D721Med (cell line): ENCODE data around the gene MYRIP.

Experiments
- DNase-seq: peaks from one replicate; pipeline ENCODE4 v3.0.0; 2011; ENCODE audit warnings: low spot score; ENCODE audit not compliant: insufficient read length
- FAIRE-seq: peaks from 2 replicates; lab custom pipeline; 2011; peaks lifted over from hg19 to GRCh38; lab: Jason Lieb, UNC
- CTCF ChIP-seq: IDR thresholded peaks from 2 replicates; pipeline ENCODE4 v1.5.1; 2012; ENCODE audit warnings: mild to moderate bottlenecking, control low read depth; ENCODE audit not compliant: insufficient read depth; ENCODE audit errors: missing control alignments

MYRIP gene

GRCh38 chr3:40169983-40170382 is 360.6 kb downstream of the MYRIP start:
- FAIRE-seq (no peak), DNase-seq (no peak)
- TF ChIP-seq CTCF = no peak

GRCh38 chr3:40170395-40170794 is 361.0 kb downstream of the MYRIP start:
- no peak for TF ChIP-seq CTCF
- FAIRE-seq (no peak), DNase-seq (no peak)

GRCh38 chr3:40172560-40172959 is 363.2 kb downstream of the MYRIP start:
- FAIRE-seq (no peak), DNase-seq (no peak)
- TF ChIP-seq CTCF = no peak

- DNase-seq = no peak
- TF ChIP-seq CTCF = no peak
- no peak for FAIRE-seq
These were observed 363.9 kb downstream of the MYRIP start for GRCh38 chr3:40173227-40173721.

- DNase-seq (no peak), FAIRE-seq (no peak)
- no peak for TF ChIP-seq CTCF
These were observed 368.7 kb downstream of the MYRIP start for GRCh38 chr3:40178012-40178594.

GRCh38 chr3:40179016-40179415 is 369.6 kb downstream of the MYRIP start:
- peak; percentile 56 for DNase-seq
- FAIRE-seq = no peak

GRCh38 chr3:40181182-40181581 is 371.8 kb downstream of the MYRIP start:
- DNase-seq = no peak
- FAIRE-seq = no peak
- TF ChIP-seq CTCF = no peak

More at GRCh38 chr3:40179016-40179415, 369.6 kb downstream of the MYRIP start:
- TF ChIP-seq CTCF = peak; percentile 77
